Measurements from ENCODE around the gene FBLIM1. TPM values are rescaled to one million over a fixed set of nuclear protein-coding genes. Genes with fewer than 3 reads are reported as not detected.

FBLIM1 gene
- total RNA-seq, 2 experiments from 2014 or later: 0.50 TPM; not detected in 1

DNA sequence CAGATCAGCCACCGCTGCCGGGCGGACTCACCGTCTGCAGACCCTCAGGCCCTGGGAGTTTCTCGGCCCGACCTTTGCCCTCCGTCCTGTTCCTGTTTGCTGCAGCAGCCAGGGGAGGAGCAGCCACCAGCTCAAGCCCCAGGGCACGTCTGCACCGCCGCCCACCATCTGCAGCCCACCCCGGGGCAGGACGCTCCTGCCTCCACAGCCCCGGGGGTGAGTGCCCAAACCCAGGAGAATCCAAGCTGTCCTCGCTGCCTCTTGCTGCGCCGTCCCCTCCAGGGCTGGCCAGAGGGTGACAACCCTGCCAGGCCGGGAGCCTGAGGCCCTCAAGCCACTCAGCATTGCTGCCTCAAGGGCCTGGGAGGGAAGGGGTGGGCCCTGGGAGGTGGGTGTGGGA lies 23.7 kb upstream of the FBLIM1 start:
- Mint-ChIP-seq H3K4me3 (no peak overlapping the region), H3K4me1 (ENCODE audit: low read depth) (no peaks in the 10 kb centered on the region), H3K9me3 (no peaks in the 10 kb centered on the region), H3K27me3 (no peaks in the 10 kb centered on the region), H3K27ac (no peak overlapping the region), H3K36me3 (ENCODE audit: low read depth) (peaks cover 18% of the 10 kb centered on the region)
- ChIA-PET CTCF (no interaction called here), POLR2A (no interaction called here)
- DNase-seq (no peak), ATAC-seq (ENCODE audit: poor library complexity) (no peak)
- Histone ChIP-seq H3K9me3 (ENCODE audit: control insufficient read depth in 1 of 2, insufficient read depth in 1 of 2, low read length in 2 of 2) (no peaks in the 10 kb centered on the region), H3K36me3 (ENCODE audit: insufficient read depth, low read length) (peaks cover 31% of the 10 kb centered on the region), H3K4me3 (ENCODE audit: low read length) (no peak overlapping the region), H3K27ac (ENCODE audit: low read depth in 1 of 2, low read length in 2 of 2) (no peak overlapping the region), H3K27me3 (ENCODE audit: control insufficient read depth in 1 of 2, insufficient read depth in 2 of 2, low read length in 2 of 2) (no peaks in the 10 kb centered on the region), H3K4me1 (ENCODE audit: insufficient read depth, low read length) (no peaks in the 10 kb centered on the region)
- TF ChIP-seq, protein P1, sequence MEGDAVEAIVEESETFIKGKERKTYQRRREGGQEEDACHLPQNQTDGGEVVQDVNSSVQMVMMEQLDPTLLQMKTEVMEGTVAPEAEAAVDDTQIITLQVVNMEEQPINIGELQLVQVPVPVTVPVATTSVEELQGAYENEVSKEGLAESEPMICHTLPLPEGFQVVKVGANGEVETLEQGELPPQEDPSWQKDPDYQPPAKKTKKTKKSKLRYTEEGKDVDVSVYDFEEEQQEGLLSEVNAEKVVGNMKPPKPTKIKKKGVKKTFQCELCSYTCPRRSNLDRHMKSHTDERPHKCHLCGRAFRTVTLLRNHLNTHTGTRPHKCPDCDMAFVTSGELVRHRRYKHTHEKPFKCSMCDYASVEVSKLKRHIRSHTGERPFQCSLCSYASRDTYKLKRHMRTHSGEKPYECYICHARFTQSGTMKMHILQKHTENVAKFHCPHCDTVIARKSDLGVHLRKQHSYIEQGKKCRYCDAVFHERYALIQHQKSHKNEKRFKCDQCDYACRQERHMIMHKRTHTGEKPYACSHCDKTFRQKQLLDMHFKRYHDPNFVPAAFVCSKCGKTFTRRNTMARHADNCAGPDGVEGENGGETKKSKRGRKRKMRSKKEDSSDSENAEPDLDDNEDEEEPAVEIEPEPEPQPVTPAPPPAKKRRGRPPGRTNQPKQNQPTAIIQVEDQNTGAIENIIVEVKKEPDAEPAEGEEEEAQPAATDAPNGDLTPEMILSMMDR (IDR thresholded peaks at IDR 0.05): no peak
- intact Hi-C loops (cut with DNase I, micrococcal nuclease): no loop called here

DNA sequence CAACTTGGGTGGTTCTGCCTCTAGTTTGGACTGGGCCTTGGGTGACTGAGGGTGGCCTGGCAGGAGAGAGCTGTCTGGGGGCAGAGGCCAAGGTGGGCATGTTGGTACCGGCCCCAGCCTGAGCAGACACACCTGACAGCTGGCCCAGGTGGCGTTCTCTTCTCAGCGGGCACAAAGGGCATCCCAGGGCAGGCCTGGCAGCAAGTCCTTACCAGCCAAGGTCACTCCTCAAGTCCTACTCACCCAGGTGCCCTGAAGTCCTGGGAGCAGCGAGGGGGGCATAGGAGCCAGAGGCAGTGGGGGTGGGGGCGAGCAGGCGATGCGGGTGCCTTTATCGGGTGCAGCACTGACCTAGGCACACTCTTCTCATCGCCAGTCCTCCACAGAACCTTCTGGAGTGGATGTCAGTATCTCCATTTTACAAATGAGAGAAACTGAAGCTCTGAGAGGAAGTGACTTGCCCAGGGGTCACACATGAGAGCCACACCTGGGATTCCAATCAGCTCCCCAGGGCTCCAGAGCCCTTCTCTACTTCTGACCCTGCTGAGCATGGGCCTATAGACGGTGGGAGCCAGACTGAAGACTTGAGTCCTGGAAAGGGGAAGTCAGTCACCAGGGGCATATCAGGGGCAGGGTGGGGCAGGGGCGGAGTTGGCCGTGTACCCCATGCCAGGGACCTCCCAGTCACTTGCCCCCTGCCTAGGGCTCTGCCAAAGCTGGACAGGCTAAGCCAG lies 23.1 kb upstream of the FBLIM1 start:
- H3K9me3 ChIP-seq (ENCODE audit: control insufficient read depth in 1 of 2, insufficient read depth in 1 of 2, low read length in 2 of 2): no peaks in the 10 kb centered on the region
- DNase-seq (peak in 1 of 14 experiments; percentile 23), ATAC-seq (ENCODE audit: poor library complexity) (no peak)
- ChIA-PET CTCF (no interaction called here), POLR2A (no interaction called here)
- Mint-ChIP-seq H3K4me1 (ENCODE audit: low read depth) (no peaks in the 10 kb centered on the region), H3K27ac (no peak overlapping the region), H3K36me3 (ENCODE audit: low read depth) (peaks cover 18% of the 10 kb centered on the region), H3K4me3 (no peak overlapping the region), H3K27me3 (no peaks in the 10 kb centered on the region), H3K9me3 (no peaks in the 10 kb centered on the region)
- no peak overlapping the region for H3K27ac ChIP-seq (ENCODE audit: low read depth in 1 of 2, low read length in 2 of 2)
- no peaks in the 10 kb centered on the region for H3K27me3 ChIP-seq (ENCODE audit: control insufficient read depth in 1 of 2, insufficient read depth in 2 of 2, low read length in 2 of 2)
- no peak overlapping the region for H3K4me3 ChIP-seq (ENCODE audit: low read length)
- H3K4me1 ChIP-seq (ENCODE audit: insufficient read depth, low read length): no peaks in the 10 kb centered on the region
- intact Hi-C loops (cut with DNase I, micrococcal nuclease): no loop called here
- TF ChIP-seq, protein P1 (IDR thresholded peaks at IDR 0.05): no peak
- H3K36me3 ChIP-seq (ENCODE audit: insufficient read depth, low read length): peaks cover 30% of the 10 kb centered on the region

DNA sequence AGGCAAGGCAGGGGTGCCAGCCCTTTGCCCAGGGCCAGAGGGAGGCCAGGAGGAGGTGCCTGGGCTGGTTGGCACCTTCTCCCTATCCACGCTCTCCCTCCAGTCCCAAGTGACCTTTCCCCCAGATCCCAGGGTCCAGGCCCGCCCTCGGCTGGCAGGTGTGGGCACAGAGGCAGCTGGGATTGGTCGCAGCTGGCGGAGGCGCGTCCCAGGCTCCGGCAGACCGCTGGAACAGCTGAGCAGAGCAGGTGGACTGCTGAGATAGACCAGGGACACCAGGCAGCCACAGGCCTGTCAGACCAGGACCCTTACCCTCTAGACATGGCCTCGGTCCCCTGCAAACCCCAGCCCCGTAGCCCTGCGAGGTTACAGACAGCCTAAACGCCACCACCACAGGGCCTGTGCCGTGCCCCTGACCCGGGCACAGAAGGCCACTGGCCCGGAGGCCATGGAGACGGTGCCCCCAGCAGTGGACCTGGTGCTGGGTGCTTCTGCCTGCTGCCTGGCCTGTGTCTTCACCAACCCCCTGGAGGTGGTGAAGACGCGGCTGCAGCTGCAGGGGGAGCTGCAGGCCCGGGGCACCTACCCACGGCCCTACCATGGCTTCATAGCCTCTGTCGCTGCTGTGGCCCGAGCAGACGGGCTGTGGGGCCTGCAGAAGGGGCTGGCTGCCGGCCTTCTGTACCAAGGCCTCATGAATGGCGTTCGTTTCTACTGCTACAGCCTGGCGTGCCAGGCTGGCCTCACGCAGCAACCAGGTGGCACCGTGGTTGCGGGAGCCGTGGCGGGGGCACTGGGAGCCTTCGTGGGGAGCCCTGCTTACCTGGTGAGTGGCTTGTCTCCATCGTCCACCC lies 22.3 kb upstream of the FBLIM1 start, which contains the start of gene SLC25A34:
SLC25A34 (plus strand) TSS at position 221 of the 854 bp plus-strand sequence; CDS start at position 449, 228 bp downstream.
- ATAC-seq (ENCODE audit: poor library complexity) (no peak), DNase-seq (no peak)
- Histone ChIP-seq H3K36me3 (ENCODE audit: insufficient read depth, low read length) (peaks cover 24% of the 10 kb centered on the region), H3K9me3 (ENCODE audit: control insufficient read depth in 1 of 2, insufficient read depth in 1 of 2, low read length in 2 of 2) (no peaks in the 10 kb centered on the region), H3K27ac (ENCODE audit: low read depth in 1 of 2, low read length in 2 of 2) (no peak within 1 kb of the TSS), H3K4me1 (ENCODE audit: insufficient read depth, low read length) (peaks cover 2% of the 10 kb centered on the region), H3K4me3 (ENCODE audit: low read length) (no peak within 1 kb of the TSS), H3K27me3 (ENCODE audit: control insufficient read depth in 1 of 2, insufficient read depth in 2 of 2, low read length in 2 of 2) (no peaks in the 10 kb centered on the region)
- no peak within 1 kb of the TSS for H3K27ac Mint-ChIP-seq
- no peak within 1 kb of the TSS for H3K4me3 Mint-ChIP-seq
- POLR2A ChIA-PET: no interaction called here
- CTCF ChIA-PET: no interaction called here
- H3K36me3 Mint-ChIP-seq (ENCODE audit: low read depth): peaks cover 18% of the 10 kb centered on the region
- no peaks in the 10 kb centered on the region for H3K27me3 Mint-ChIP-seq
- no peaks in the 10 kb centered on the region for H3K9me3 Mint-ChIP-seq
- TF ChIP-seq, protein P1 (IDR thresholded peaks at IDR 0.05): no peak
- peaks cover 2% of the 10 kb centered on the region for H3K4me1 Mint-ChIP-seq (ENCODE audit: low read depth)
- intact Hi-C loops (cut with DNase I, micrococcal nuclease): no loop called here

Measured in CD4-positive, alpha-beta T cell (primary cell).